HepG2 (cell line): ENCODE measurements around the gene NT5DC1. TPM values are rescaled to one million over a fixed set of nuclear protein-coding genes. Genes with fewer than 3 reads are reported as not detected.

Experiments used
- AHDC1 ChIP-seq: sonication (generic); formaldehyde crosslinking; IDR thresholded peaks from 2 replicates; pipeline ENCODE4 v1.5.1; 2020; ENCODE audit warnings: mild to moderate bottlenecking, missing genetic modification reagents, borderline replicate concordance
- KLF12 ChIP-seq: sonication (generic); formaldehyde crosslinking; IDR thresholded peaks from 2 replicates; pipeline ENCODE4 v1.4.0; 2020; ENCODE audit warnings: missing genetic modification reagents, borderline replicate concordance
- TCF7L2 ChIP-seq: IDR thresholded peaks from 2 replicates; pipeline ENCODE4 v1.6.1; 2011; ENCODE audit warnings: mild to moderate bottlenecking, low read depth, low read length, moderate library complexity
- ZBTB33 ChIP-seq: sonication (generic); formaldehyde crosslinking; IDR thresholded peaks from 2 replicates; pipeline ENCODE4 v1.4.0; 2020; ENCODE audit warnings: missing genetic modification reagents
- polyA plus RNA-seq, 8 experiments: library from polyadenylated mRNA; depleted of rRNA in 3 of 8; stranded (reverse) in 7 of 8; unstranded in 1 of 8; fragments of >200 nt; fragmentation: Illumina TruSeq in 4 of 8; extraction: Trizol in 4 of 8; gene quantifications; 2 replicates each; pipeline versions ENCODE4 v1.2.1 to v1.2.3, GENCODE V29; 2011 to 2016; ENCODE audit warnings: low read depth in 4 of 8, missing spikeins in 1 of 8, mixed read lengths in 1 of 8; ENCODE audit not compliant: insufficient read depth in 1 of 8
- total RNA-seq, 5 experiments: library from RNA; depleted of rRNA; stranded (reverse); fragments of >200 nt; fragmentation: Illumina TruSeq; extraction: Trizol; gene quantifications; 2 replicates each; pipeline ENCODE4 v1.2.3, GENCODE V29; 2016; ENCODE audit warnings: low read depth in 1 of 5

NT5DC1 gene
- total and polyA plus RNA-seq, 2 of the 13 experiments (the other 11 are each of a cell fraction or from before 2014, with no cell fraction given): 27.0 to 56.1 TPM

GRCh38 chr6:116100419-116101301 is at the start of gene NT5DC1 (continued):
- TF ChIP-seq AHDC1 (CRISPR knock-in tag) (peak; percentile 55; the same call in 1 of the 2 replicates), TCF7L2 (no peak), KLF12 (CRISPR knock-in tag) (peak; percentile 94), ZBTB33 (CRISPR knock-in tag) (peak; percentile 53)
- TF ChIP-seq, all 625 proteins: peak for 381
